SK-N-SH (cell line): Measurements from ENCODE around the gene UBE3C.
"Not testable (repeated sequence)": the region's sequence is repeated elsewhere in the genome, so short reads cannot be mapped to it uniquely, and the experiment has no call there.

ENCODE experiments used
- CTCF ChIP-seq: fragments of 200-600 bp; sonication (generic); IDR thresholded peaks from 2 replicates; pipeline ENCODE4 v1.6.1; 2017; ENCODE audit warnings: antibody characterized with exemption, mild to moderate bottlenecking, moderate library complexity
- EP300 ChIP-seq, 2 experiments: IDR thresholded peaks; 2 replicates each; pipeline versions ENCODE4 v1.4.0 to v1.6.1; 2012; ENCODE audit warnings: borderline replicate concordance in 1 of 2, low read depth in 1 of 2, low read length in 1 of 2
- EZH2phosphoT487 ChIP-seq: fragments of 200-600 bp; sonication (generic); IDR thresholded peaks from 2 replicates; pipeline ENCODE4 v1.6.1; 2017; ENCODE audit warnings: low read depth, mixed run types, mild to moderate bottlenecking, antibody characterized with exemption, moderate library complexity, borderline replicate concordance
- POLR2AphosphoS5 ChIP-seq: IDR thresholded peaks from 2 replicates; pipeline ENCODE4 v1.6.1; 2012; ENCODE audit warnings: low read depth, low read length
- REST ChIP-seq: IDR thresholded peaks from 2 replicates; pipeline ENCODE4 v1.6.1; 2012; ENCODE audit warnings: mild to moderate bottlenecking, low read depth, low read length, moderate library complexity
- SIN3A ChIP-seq: IDR thresholded peaks from 2 replicates; pipeline ENCODE4 v1.6.1; 2012; ENCODE audit warnings: low read depth, mild to moderate bottlenecking, low read length, moderate library complexity, borderline replicate concordance
- TAF1 ChIP-seq: IDR thresholded peaks from 2 replicates; pipeline ENCODE4 v1.6.1; 2012; ENCODE audit warnings: low read depth, mild to moderate bottlenecking, low read length, moderate library complexity, borderline replicate concordance
- USF2 ChIP-seq: fragments of 150-350 bp; IDR thresholded peaks from 2 replicates; pipeline ENCODE4 v1.6.1; 2017; ENCODE audit warnings: antibody characterized with exemption, low read length, low read depth, borderline replicate concordance

- TF ChIP-seq CTCF; USF2; TAF1; EZH2phosphoT487; SIN3A; REST; POLR2AphosphoS5; EP300 (IDR thresholded peaks at IDR 0.05; ENCODE audit: borderline replicate concordance in 1 of 2, low read depth in 1 of 2, low read length in 1 of 2): not testable (repeated sequence)
These were observed 113.1 kb downstream of the UBE3C start for GRCh38 chr7:157251817-157252216.
